ENCODE results near the gene PLEKHA5. TPM values are rescaled to one million over a fixed set of nuclear protein-coding genes. Genes with fewer than 3 reads are reported as not detected.
A peak's percentile ranks its signal among the peaks of the same experiment; 100 is the strongest.

Gene PLEKHA5
- total RNA-seq, 1 donor from 2014 or later = 232 TPM

DNA sequence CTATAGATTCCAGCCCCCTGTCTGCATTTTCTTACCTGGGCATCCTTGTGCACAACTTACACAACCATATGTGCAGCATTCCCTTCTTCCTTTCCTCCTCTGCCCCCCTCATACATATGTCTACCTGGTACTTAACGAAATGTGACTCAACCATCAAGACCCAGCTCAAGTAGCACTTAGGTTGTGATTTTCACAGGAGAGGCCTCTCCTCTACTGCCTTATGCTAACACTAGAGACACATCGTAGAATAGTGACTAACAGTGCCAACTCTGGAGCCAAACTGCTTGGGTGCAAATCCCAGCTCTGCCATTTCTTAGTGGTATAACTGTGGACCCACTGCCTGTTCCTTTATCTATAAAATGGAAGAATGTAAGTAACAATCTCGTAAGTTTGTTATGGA, 24.1 kb upstream of the PLEKHA5 start:
- no peak for DNase-seq (ENCODE audit: low spot score, unreplicated experiment)
- Mint-ChIP-seq H3K4me3 (ENCODE audit: low read depth) (no peak overlapping the region), H3K36me3 (ENCODE audit: insufficient read depth) (peaks cover 2% of the 10 kb centered on the region), H3K4me1 (ENCODE audit: low read depth) (peaks cover 4% of the 10 kb centered on the region), H3K27ac (no peak overlapping the region), H3K9me3 (ENCODE audit: low read depth) (peaks cover 5% of the 10 kb centered on the region), H3K27me3 (no peaks in the 10 kb centered on the region)
- TF ChIP-seq, protein P1, sequence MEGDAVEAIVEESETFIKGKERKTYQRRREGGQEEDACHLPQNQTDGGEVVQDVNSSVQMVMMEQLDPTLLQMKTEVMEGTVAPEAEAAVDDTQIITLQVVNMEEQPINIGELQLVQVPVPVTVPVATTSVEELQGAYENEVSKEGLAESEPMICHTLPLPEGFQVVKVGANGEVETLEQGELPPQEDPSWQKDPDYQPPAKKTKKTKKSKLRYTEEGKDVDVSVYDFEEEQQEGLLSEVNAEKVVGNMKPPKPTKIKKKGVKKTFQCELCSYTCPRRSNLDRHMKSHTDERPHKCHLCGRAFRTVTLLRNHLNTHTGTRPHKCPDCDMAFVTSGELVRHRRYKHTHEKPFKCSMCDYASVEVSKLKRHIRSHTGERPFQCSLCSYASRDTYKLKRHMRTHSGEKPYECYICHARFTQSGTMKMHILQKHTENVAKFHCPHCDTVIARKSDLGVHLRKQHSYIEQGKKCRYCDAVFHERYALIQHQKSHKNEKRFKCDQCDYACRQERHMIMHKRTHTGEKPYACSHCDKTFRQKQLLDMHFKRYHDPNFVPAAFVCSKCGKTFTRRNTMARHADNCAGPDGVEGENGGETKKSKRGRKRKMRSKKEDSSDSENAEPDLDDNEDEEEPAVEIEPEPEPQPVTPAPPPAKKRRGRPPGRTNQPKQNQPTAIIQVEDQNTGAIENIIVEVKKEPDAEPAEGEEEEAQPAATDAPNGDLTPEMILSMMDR (IDR thresholded peaks at IDR 0.05; ENCODE audit: unreplicated experiment) = no peak

GRCh38 chr12:19107750-19108149, 21.8 kb upstream of the PLEKHA5 start:
- H3K4me3 Mint-ChIP-seq (ENCODE audit: low read depth) = no peak overlapping the region
- DNase-seq (ENCODE audit: low spot score, unreplicated experiment) = no peak
- TF ChIP-seq, protein P1 (IDR thresholded peaks at IDR 0.05; ENCODE audit: unreplicated experiment) = no peak
- H3K36me3 Mint-ChIP-seq (ENCODE audit: insufficient read depth) = peaks cover 2% of the 10 kb centered on the region
- no peaks in the 10 kb centered on the region for H3K27me3 Mint-ChIP-seq
- H3K27ac Mint-ChIP-seq = no peak overlapping the region
- peaks cover 4% of the 10 kb centered on the region for H3K4me1 Mint-ChIP-seq (ENCODE audit: low read depth)
- peaks cover 5% of the 10 kb centered on the region for H3K9me3 Mint-ChIP-seq (ENCODE audit: low read depth)

- TF ChIP-seq, protein P1 (IDR thresholded peaks at IDR 0.05; ENCODE audit: unreplicated experiment) = no peak
- DNase-seq (ENCODE audit: low spot score, unreplicated experiment) = no peak
- peak overlapping the region; percentile 54 for H3K27ac Mint-ChIP-seq
- peaks cover 4% of the 10 kb centered on the region for H3K4me1 Mint-ChIP-seq (ENCODE audit: low read depth)
- no peak overlapping the region for H3K4me3 Mint-ChIP-seq (ENCODE audit: low read depth)
- H3K9me3 Mint-ChIP-seq (ENCODE audit: low read depth) = peaks cover 8% of the 10 kb centered on the region
- no peaks in the 10 kb centered on the region for H3K27me3 Mint-ChIP-seq
- H3K36me3 Mint-ChIP-seq (ENCODE audit: insufficient read depth) = peaks cover 2% of the 10 kb centered on the region
Measured at GRCh38 chr12:19110221-19110940, 19.2 kb upstream of the PLEKHA5 start.

GRCh38 chr12:19113464-19113863, 16.1 kb upstream of the PLEKHA5 start:
- Mint-ChIP-seq H3K27ac (no peak overlapping the region), H3K4me1 (ENCODE audit: low read depth) (peaks cover 6% of the 10 kb centered on the region), H3K9me3 (ENCODE audit: low read depth) (peaks cover 4% of the 10 kb centered on the region), H3K36me3 (ENCODE audit: insufficient read depth) (no peaks in the 10 kb centered on the region), H3K27me3 (no peaks in the 10 kb centered on the region), H3K4me3 (ENCODE audit: low read depth) (no peak overlapping the region)
- no peak for DNase-seq (ENCODE audit: low spot score, unreplicated experiment)
- TF ChIP-seq, protein P1 (IDR thresholded peaks at IDR 0.05; ENCODE audit: unreplicated experiment) = no peak

GRCh38 chr12:19115285-19115684, 14.2 kb upstream of the PLEKHA5 start:
- Mint-ChIP-seq H3K27ac (no peak overlapping the region), H3K4me3 (ENCODE audit: low read depth) (no peak overlapping the region), H3K4me1 (ENCODE audit: low read depth) (peaks cover 6% of the 10 kb centered on the region), H3K27me3 (no peaks in the 10 kb centered on the region), H3K36me3 (ENCODE audit: insufficient read depth) (no peaks in the 10 kb centered on the region), H3K9me3 (ENCODE audit: low read depth) (peaks cover 4% of the 10 kb centered on the region)
- TF ChIP-seq, protein P1 (IDR thresholded peaks at IDR 0.05; ENCODE audit: unreplicated experiment) = no peak
- no peak for DNase-seq (ENCODE audit: low spot score, unreplicated experiment)
